Pons (tissue), 1 donor: ENCODE data around the gene TAF5.
"Not testable (repeated sequence)": the region's sequence is repeated elsewhere in the genome, so short reads cannot be mapped to it uniquely, and the experiment has no call there.

Source experiments
- DNase-seq: peaks from one replicate; pipeline ENCODE4 v3.0.0-alpha.2; 2016; ENCODE audit warnings: low spot score

Gene TAF5

DNA sequence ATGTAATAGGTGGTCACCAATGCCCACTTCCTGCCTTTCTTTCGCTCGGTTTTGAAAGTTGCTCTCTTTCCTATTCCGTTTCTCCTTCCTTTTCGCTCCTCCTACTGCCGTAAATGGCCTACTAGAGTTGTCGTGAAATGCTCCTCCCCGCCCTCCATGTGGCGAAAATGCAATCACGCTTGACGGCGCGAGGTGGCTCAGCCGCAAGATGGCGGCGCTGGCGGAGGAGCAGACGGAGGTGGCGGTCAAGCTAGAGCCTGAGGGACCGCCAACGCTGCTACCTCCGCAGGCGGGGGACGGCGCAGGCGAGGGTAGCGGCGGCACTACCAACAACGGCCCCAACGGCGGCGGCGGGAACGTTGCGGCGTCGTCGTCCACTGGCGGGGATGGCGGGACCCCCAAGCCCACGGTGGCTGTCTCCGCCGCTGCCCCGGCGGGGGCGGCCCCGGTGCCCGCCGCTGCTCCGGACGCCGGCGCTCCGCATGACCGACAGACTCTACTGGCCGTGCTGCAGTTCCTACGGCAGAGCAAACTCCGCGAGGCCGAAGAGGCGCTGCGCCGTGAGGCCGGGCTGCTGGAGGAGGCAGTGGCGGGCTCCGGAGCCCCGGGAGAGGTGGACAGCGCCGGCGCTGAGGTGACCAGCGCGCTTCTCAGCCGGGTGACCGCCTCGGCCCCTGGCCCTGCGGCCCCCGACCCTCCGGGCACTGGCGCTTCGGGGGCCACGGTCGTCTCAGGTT, at the start of gene TAF5:
Gene TAF5, plus strand, starts transcription at position 195 of the 737 bp plus-strand sequence. Its CDS starts 14 bp downstream, at position 209.
- peak; percentile 98 for DNase-seq

DNA sequence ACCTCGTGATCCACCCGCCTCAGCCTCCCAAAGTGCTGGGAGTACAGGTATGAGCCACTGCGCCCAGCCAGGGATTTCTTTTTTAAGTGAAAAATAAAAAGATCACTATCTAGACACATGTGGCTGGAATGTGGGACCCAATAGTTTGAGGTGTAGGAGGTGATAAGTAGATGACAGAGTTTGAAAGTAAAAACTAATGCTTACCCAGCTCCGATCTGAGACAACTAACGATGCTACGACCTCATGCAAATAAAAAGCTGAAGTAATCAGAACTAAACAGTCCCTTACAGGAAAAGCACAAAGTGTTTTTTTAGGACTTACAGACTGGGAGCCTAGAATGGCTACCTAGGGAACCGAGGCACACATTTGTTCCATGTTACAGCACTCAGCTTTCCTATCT, 39.9 kb upstream of the TAF5 start:
- DNase-seq = no peak

- DNase-seq = peak; percentile 7
Observed at GRCh38 chr10:103333934-103334520, 33.7 kb upstream of the TAF5 start.

- no peak for DNase-seq
Observed at GRCh38 chr10:103334567-103334966, 33.2 kb upstream of the TAF5 start.

DNA sequence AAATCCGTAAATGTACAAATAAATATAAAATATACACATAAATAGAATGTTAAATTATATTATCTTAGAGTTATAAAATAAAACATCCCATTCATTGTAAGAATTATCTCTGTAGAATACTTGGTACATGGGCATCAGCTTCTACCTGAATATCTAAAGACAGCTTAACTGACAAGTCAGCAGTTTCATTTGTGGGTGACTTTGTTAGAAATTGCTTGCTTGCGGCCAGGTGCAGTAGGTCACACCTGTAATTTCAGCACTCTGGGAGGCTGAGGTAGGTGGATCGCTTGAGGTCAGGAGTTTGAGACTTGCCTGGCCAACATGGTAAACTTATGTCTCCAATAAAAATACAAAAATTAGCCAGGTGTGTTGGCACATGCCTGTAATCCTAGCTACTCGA, 31.4 kb upstream of the TAF5 start:
- no peak for DNase-seq

DNA sequence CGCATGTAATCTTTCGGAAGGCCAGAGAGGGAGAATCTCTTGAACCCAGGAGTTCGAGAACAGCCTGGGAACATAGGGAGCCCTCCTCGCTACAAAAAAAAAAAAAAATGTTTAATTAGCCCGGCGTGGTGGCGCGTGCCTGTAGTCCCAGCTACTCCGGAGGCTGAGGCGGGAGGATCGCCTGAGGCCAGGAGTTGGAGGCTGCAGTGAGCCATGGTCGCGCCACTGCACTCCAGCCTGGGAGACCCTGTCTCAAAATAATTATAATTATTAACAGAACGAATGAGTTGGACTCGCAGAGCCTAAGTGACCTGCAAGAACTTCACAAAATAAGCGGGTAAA, 17.6 kb upstream of the TAF5 start:
- DNase-seq = no peak

DNA sequence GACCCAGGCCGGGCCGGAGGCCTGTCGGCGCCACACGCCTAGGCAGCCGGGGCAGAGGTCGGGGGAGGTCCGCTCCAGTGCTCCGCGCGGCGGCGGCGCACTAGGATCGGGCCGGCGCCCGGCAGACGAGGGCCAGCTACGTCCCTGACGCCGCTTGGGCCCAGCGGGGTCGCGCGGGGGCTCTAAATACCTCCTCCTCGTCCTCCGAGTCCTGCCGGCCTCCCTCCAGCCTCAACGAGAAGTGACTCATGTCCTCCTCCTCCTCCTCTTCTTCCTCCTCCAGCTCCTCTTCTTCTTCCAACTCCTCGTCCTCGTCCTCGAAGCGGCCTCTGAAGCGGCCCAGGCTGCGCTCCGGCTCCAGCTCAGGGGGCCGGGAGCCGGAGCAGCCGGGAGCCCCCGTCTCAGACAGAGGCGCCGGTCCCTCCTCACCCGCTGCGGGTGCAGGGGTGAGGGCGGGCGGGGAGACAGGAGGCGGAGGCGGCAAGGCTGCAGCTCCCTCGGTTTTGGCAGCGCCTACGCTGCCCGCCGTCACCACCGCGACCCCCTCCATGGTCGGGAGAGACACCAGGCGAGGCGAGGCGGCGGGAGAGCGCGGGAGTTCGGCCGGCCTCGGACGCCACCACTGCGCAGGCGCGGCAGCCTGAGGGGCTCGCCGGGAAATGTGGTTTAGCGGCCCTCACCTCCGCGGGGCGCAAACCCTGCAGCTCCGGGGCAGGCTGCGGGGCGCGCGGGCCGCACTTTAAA, 17.1 kb upstream of the TAF5 start, which contains the start of gene PCGF6:
Gene PCGF6, minus strand, starts transcription at position 624 of the 744 bp plus-strand sequence. Its CDS starts 74 bp downstream, at position 550.
- DNase-seq = peak; percentile 51

- no peak for DNase-seq
Observed at GRCh38 chr10:103353281-103353680, 14.5 kb upstream of the TAF5 start.

GRCh38 chr10:103354567-103354966, 13.2 kb upstream of the TAF5 start:
- not testable (repeated sequence) for DNase-seq

- DNase-seq = no peak
Observed at GRCh38 chr10:103355906-103356599, 11.7 kb upstream of the TAF5 start.

DNA sequence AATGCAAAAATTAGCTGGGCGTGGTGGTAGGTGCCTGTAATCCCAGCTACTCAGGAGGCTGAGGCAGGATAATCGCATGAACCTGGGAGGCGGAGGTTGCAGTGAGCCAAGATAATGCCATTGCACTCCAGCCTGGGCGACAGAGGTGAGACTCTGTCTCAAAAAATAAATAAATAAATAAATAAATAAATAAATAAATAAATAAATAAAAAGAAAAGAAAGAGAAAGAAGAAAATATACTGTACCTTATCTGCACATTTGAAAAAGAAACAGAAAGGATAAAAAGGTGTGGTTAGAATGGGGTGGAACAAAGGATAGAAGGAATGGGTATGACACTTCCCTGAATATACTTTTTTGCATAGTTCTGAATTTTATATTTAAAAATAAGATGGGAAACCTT, 8.3 kb upstream of the TAF5 start:
- DNase-seq = not testable (repeated sequence)

- not testable (repeated sequence) for DNase-seq
Observed at GRCh38 chr10:103360791-103361190, 7.0 kb upstream of the TAF5 start.

GRCh38 chr10:103367379-103367781, 396 bp upstream of the TAF5 start:
- DNase-seq = no peak

GRCh38 chr10:103373544-103373943, 5.8 kb downstream of the TAF5 start:
- no peak for DNase-seq

DNA sequence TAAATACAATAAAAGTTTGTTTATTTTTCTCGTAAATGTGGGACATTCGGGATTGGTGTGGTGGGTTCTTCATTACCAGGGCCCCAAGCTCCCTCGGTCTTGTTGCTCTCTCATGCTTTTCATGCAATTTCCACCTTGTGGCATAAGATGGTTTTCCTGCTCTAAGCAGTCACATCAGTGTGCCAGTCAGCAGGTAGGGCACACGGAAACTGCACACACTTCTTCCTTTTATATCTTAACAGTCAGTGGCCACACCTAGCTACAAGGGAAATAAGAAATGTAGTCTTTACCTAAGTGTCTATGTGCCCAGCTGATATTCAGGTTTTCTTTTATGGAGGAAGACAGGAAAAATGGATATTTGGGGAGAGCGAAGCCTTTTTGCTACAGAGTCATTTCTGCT, 6.5 kb downstream of the TAF5 start:
- no peak for DNase-seq

DNA sequence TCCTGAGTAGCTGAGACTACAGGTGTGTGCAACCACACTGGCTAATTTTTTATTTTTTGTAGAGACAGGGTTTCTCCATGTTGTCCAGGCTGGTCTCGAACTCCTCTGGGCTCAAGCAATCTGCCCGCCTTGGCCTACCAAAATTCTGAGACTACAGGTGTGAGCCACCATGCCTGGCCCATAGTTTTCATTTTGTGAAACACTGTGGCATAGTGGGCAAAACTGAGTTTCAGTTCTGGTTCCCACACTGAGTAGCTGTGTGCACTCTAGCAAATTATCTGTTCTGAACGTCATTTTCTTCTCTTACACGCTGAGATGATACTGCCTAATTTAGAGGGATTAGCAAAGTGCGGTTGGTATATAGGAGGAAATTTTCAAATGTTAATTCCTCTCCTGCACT, 15.0 kb downstream of the TAF5 start:
- no peak for DNase-seq

GRCh38 chr10:103394180-103394579, 26.4 kb downstream of the TAF5 start:
- DNase-seq = no peak

- no peak for DNase-seq
Observed at GRCh38 chr10:103395754-103396066, 27.9 kb downstream of the TAF5 start.

DNA sequence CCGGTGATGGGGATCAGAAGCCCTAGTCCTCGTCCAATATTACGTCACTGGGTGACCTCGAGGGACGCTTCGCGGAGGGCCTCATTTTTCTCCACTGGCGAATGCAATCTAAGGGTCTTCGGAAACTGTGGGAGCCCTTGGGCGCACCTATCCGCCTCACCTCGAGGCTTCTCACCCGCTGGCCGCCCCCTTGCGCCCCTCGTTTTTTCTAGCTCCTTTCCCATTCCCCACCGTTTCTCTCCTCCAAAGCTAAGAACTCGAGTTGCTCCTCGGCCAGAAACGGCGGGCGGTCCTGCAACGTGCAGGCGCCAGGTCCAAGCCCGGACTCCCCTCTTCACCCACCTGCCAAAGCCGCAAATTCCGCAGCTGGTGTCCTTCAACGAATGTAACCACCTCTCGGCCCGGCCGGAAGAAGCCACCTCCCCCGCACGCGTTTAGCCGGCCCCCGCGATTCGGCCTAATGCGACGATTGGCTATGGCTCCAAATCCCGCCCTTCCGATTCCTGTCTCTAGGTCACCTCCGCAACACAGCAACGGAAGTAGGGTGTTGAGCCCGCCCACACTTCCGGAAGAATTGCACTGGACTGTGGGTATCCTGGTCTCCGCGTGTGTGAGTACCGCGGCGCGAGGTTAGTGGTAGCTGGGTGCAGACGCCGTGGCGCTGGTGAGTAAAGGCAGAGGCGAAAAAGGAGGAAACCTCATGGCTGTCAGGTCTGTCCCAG, 28.5 kb downstream of the TAF5 start, which contains the start of the genes ATP5MK and PDCD11:
Gene ATP5MK, minus strand, starts transcription at position 409 of the 722 bp plus-strand sequence. CDS start 4,018 bp downstream, outside the sequence.
Gene PDCD11, plus strand, starts transcription at position 560 of the 722 bp plus-strand sequence. CDS start 1,801 bp downstream, outside the sequence.
- peak; percentile 98 for DNase-seq

- no peak for DNase-seq
Observed at GRCh38 chr10:103396789-103397087, 29.0 kb downstream of the TAF5 start.

- no peak for DNase-seq
Observed at GRCh38 chr10:103397191-103397825, 29.5 kb downstream of the TAF5 start.
